Activated T-helper 17 cell treated with anti-CD3 and anti-CD28 coated beads, Interleukin-2, amount 50 U/mL, for 72 hours (primary cell): ENCODE data around the gene ITPR2. TPM values are rescaled to one million over a fixed set of nuclear protein-coding genes. Genes with fewer than 3 reads are reported as not detected.
"Not testable (repeated sequence)": the region's sequence is repeated elsewhere in the genome, so short reads cannot be mapped to it uniquely, and the experiment has no call there.

ENCODE experiments used
- ATAC-seq: fragments of 150-1000 bp; cut with Tn5 transposase; replicated peaks from 2 replicates; pipeline ENCODE4 v1.10.0; 2021; ENCODE audit warnings: mild to moderate bottlenecking, moderate library complexity
- H3K27ac Mint-ChIP-seq: one replicate; pipeline ENCODE4 v1.8.0; 2022; ENCODE audit warnings: mixed read lengths
- H3K27me3 Mint-ChIP-seq: one replicate; pipeline ENCODE4 v1.8.0; 2022; ENCODE audit warnings: mixed read lengths
- H3K36me3 Mint-ChIP-seq: one replicate; pipeline ENCODE4 v1.8.0; 2022; ENCODE audit warnings: low read depth, mild to moderate bottlenecking, mixed read lengths
- H3K4me1 Mint-ChIP-seq: one replicate; pipeline ENCODE4 v1.8.0; 2022; ENCODE audit warnings: mixed read lengths
- H3K4me3 Mint-ChIP-seq: one replicate; pipeline ENCODE4 v1.8.0; 2022; ENCODE audit warnings: mild to moderate bottlenecking, mixed read lengths
- H3K9me3 Mint-ChIP-seq: one replicate; pipeline ENCODE4 v1.8.0; 2022; ENCODE audit warnings: mixed read lengths
- total RNA-seq, 2 donors: library from RNA; stranded (reverse); gene quantifications; one replicate each; pipeline ENCODE4 v1.2.3, GENCODE V29; 2022

ITPR2 gene
- total RNA-seq, 2 donors from 2014 or later, result 37.1 to 48.2 TPM

GRCh38 chr12:26798640-26799039 lies 34.4 kb downstream of the ITPR2 start:
- Mint-ChIP-seq H3K4me3 (no peak overlapping the region), H3K9me3 (no peaks in the 10 kb centered on the region), H3K4me1 (no peaks in the 10 kb centered on the region), H3K36me3 (no peaks in the 10 kb centered on the region), H3K27me3 (no peaks in the 10 kb centered on the region), H3K27ac (no peak overlapping the region)
- no peak for ATAC-seq

DNA sequence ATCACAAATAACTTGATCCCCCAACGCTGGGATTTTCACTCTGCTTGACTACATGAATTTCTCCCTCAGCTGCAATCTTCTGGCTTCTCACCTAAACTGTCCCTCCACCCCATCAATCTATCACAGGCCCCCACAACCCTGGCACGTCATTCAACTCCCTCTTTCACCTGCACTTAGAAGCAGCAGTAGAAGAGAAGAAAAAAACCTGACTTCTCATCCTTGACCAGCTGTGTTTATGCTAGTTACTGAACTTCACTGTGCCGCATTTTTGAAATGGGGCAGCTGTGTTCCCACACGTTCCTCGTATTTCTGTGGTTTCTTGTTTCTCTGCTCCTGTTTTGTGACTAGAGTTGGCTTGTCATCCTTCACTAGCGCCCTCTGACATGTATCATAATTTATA lies 35.0 kb downstream of the ITPR2 start:
- H3K9me3 Mint-ChIP-seq, result no peaks in the 10 kb centered on the region
- H3K4me1 Mint-ChIP-seq, result no peaks in the 10 kb centered on the region
- no peak overlapping the region for H3K4me3 Mint-ChIP-seq
- H3K27me3 Mint-ChIP-seq, result no peaks in the 10 kb centered on the region
- no peaks in the 10 kb centered on the region for H3K36me3 Mint-ChIP-seq
- H3K27ac Mint-ChIP-seq, result no peak overlapping the region
- no peak for ATAC-seq

DNA sequence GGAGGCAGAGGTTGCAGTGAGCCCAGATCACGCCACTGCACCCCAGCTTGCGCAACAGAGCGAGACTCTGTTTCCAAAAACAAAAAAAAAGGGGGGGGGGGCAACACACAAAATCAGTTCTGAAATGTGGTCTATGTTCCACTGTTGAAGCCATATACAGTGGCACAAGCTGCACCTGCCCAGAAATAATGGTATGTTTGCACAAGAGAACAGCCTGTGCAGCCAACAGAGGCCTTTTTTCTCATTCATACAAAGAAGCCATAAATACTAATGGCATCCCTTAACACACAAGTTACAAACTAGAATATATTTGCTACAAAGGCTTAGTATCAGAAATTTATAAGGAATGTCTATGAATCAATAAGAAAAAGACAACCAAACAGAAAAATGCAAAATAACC lies 37.1 kb downstream of the ITPR2 start:
- Mint-ChIP-seq H3K27me3 (no peaks in the 10 kb centered on the region), H3K36me3 (no peaks in the 10 kb centered on the region), H3K27ac (no peak overlapping the region), H3K4me3 (no peak overlapping the region), H3K9me3 (no peaks in the 10 kb centered on the region), H3K4me1 (peaks cover 6% of the 10 kb centered on the region)
- no peak for ATAC-seq

- Mint-ChIP-seq H3K27me3 (no peaks in the 10 kb centered on the region), H3K27ac (no peak overlapping the region)
- ATAC-seq, result no peak
Measured at GRCh38 chr12:26791301-26791791, 41.6 kb downstream of the ITPR2 start.

DNA sequence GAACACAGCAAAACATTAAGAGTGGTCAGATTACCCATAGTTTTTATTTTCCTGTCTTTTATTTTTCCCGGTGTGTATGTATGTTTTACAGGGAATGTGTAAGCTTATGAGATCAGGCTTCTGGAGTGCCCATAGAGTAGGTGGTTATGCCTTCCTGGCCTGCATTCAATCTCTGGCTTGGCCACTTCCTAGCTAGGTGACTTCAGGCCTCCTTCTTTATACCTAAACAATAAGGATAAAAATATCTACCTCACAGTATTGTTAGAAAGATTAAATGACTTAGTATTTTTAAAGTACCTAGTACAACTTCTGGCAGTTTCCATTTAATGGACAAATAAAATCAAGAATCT lies 42.4 kb downstream of the ITPR2 start:
- Mint-ChIP-seq H3K9me3 (no peaks in the 10 kb centered on the region), H3K27ac (no peak overlapping the region), H3K27me3 (no peaks in the 10 kb centered on the region), H3K36me3 (peaks cover 27% of the 10 kb centered on the region), H3K4me1 (peaks cover 27% of the 10 kb centered on the region), H3K4me3 (no peak overlapping the region)
- ATAC-seq, result no peak

More at GRCh38 chr12:26791301-26791791, 41.6 kb downstream of the ITPR2 start:
- Mint-ChIP-seq H3K4me3 (peak overlapping the region; percentile 16), H3K36me3 (peaks cover 27% of the 10 kb centered on the region), H3K4me1 (peaks cover 27% of the 10 kb centered on the region), H3K9me3 (no peaks in the 10 kb centered on the region)

DNA sequence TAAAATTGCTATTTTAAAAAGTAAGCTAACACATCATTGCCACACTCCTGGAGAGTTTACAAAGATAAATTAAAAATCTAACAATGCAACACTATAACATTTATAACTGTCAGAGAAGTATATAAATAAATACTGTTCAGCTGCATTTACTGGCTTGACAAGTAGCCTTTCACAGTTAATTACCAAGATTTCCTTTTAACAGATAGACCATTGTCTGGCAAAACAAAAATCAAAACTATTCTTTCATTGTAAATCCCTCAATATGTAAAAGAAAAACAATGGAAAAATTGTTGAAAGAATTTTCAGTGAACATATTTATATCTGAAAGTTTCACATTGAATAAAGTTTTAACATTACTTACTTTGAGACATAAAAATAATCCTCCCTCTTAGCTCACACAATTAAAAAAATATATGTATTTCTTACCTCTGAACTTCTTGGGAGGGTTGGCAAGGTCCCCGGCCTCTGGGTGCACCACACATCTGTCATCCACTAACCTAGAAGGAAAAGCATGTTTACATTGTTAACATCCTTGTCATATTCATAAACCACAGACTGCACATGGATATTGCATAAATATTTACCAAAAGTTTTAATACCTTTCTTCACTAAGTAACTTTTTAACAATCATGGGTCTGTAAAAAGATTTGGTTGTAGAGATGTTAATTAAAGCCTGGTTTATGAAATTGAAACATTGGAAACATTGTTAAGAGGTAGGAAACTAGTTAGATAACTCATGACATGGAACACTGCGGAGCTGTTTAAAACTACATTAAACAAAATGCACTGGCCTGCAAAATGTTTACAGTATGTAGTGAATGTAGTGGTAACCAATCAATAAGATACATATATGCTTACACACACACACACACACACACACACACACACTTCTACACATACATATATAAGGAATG lies 43.0 kb downstream of the ITPR2 start:
- ATAC-seq, result no peak
- Mint-ChIP-seq H3K27me3 (no peaks in the 10 kb centered on the region), H3K4me3 (no peak overlapping the region), H3K27ac (no peak overlapping the region), H3K4me1 (peaks cover 27% of the 10 kb centered on the region), H3K9me3 (no peaks in the 10 kb centered on the region), H3K36me3 (peaks cover 27% of the 10 kb centered on the region)

DNA sequence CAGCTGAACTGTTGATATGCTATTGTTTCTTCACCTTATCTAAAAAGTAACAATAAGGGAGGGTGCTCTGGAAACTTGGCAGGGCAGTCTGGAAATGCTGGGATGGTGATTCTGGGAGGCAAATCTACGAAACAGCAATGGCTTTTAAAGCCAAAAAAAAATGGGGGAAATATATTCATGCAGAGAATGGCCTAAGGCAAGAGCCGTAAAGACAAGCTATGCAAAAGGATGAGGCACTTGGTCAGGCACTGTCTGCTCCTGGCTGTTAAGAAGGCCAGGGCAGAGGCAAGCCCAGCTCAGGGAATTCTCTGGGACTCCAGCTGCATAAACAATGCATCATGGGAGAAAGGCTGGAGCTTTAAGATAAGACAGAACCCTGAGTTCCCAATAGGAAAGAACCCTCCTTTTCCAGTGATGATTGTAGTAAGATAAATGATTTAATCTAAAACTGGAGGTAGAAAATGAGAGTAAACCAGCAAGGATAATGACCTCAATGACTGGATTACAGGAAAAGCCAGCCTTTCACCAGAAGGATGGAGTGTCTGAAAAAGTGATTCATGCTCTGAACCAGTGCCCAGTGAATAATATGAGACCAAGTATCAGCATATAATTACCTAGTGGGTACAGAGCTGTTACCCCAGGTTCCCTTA lies 46.0 kb downstream of the ITPR2 start:
- H3K4me3 Mint-ChIP-seq, result peak overlapping the region; percentile 45
- H3K36me3 Mint-ChIP-seq, result peaks cover 46% of the 10 kb centered on the region
- ATAC-seq, result peak; percentile 47
- no peaks in the 10 kb centered on the region for H3K9me3 Mint-ChIP-seq
- peaks cover 32% of the 10 kb centered on the region for H3K4me1 Mint-ChIP-seq
- H3K27me3 Mint-ChIP-seq, result no peaks in the 10 kb centered on the region
- peak overlapping the region; percentile 25 for H3K27ac Mint-ChIP-seq

DNA sequence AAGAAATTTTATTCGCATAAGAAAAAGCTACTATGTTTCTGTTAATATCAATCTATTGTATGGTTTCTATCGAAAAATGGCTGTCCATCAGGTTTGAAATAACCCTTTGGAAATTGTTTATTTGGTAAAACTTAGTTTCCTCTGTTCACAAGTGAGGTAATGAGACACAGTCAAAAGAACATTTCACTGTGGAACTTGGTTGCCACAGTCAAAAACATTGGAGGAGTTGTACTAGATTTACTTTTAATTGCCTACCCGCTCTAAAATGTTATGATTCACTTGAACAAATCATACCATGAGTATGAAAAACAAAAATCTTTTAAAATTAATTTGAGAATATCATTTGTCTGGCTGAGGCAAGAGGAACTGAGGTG lies 46.5 kb downstream of the ITPR2 start:
- Mint-ChIP-seq H3K36me3 (peaks cover 47% of the 10 kb centered on the region), H3K27ac (peak overlapping the region; percentile 25), H3K27me3 (no peaks in the 10 kb centered on the region), H3K9me3 (no peaks in the 10 kb centered on the region), H3K4me3 (no peak overlapping the region), H3K4me1 (peaks cover 32% of the 10 kb centered on the region)
- no peak for ATAC-seq

DNA sequence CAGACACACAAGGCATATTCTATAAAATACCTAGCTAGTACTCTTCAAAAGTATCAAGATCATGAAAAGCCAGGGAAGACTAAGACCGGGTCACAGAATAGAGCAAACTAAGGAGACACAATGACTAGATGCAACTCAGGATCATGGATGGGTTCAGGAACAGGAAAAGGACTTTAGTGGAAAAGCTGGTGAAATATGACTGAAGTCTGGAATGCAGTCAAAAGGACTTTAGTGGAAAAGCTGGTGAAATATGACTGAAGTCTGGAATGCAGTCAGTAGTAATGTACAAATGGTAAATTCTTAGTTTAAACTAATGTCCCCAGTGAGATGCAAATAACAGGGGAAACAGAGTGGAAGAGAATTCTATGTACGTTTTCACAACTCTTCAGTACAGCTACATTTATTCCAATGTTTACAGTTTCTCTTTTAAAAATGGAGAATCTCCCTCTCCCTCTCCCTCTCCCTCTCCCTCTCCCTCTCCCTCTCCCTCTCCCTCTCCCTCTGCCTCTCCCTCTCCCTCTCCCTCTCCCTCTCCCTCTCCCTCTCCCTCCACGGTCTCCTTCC lies 49.1 kb downstream of the ITPR2 start:
- H3K36me3 Mint-ChIP-seq, result peaks cover 61% of the 10 kb centered on the region

DNA sequence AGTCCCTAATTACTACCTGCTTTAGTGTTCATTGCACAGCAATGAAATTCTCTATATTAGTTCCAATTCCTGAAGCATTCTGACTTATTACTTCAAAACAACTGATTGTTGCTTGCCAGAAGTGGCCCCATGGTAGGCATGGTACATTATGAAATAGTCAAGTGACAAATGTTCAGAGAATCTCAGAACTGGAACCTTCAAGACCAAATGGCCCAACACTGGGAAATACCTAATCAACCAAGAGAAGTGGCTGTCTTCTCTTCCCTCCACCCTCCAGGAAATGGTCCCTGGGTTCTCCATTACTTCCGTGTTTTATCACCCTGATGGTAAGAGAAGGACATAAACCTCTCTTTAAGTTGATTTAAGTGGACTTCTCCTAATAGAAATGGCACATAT lies 49.9 kb downstream of the ITPR2 start:
- peaks cover 17% of the 10 kb centered on the region for H3K4me1 Mint-ChIP-seq
- no peak for ATAC-seq
- no peak overlapping the region for H3K4me3 Mint-ChIP-seq
- H3K27ac Mint-ChIP-seq, result peak overlapping the region; percentile 26
- peaks cover 53% of the 10 kb centered on the region for H3K36me3 Mint-ChIP-seq
- no peaks in the 10 kb centered on the region for H3K27me3 Mint-ChIP-seq
- peaks cover 11% of the 10 kb centered on the region for H3K9me3 Mint-ChIP-seq

More for the DNA sequence above, 49.1 kb downstream of the ITPR2 start:
- not testable (repeated sequence) for H3K27me3 Mint-ChIP-seq, ATAC-seq, H3K4me3 Mint-ChIP-seq, H3K9me3 Mint-ChIP-seq
- Mint-ChIP-seq H3K4me1 (peaks cover 24% of the 10 kb centered on the region), H3K27ac (peak overlapping the region; percentile 26)

GRCh38 chr12:26782372-26783130 lies 50.4 kb downstream of the ITPR2 start:
- H3K9me3 Mint-ChIP-seq, result peaks cover 11% of the 10 kb centered on the region

DNA sequence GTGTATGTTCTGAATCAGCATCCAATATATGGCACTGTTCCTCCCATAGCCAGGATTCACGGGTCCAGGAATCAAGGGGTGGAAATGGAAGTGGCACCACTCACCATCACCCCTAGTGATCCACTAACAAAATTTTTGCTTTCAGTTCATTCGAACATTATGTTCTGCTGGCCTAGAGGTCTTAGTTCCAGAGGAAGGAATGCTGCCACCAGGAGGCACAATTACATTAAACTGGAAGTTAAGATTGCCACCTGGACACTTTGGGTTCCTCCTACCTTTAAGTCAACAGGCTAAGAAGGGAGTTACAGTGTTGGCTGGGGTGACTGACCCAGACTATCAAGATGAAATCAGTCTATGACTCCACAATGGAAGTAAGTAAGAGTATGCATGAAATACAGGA lies 52.3 kb downstream of the ITPR2 start:
- H3K4me1 Mint-ChIP-seq, H3K4me3 Mint-ChIP-seq, H3K27ac Mint-ChIP-seq, ATAC-seq, H3K27me3 Mint-ChIP-seq: not testable (repeated sequence)
- Mint-ChIP-seq H3K36me3 (peaks cover 53% of the 10 kb centered on the region), H3K9me3 (peaks cover 15% of the 10 kb centered on the region)

More at GRCh38 chr12:26782372-26783130, 50.4 kb downstream of the ITPR2 start:
- Mint-ChIP-seq H3K27me3 (no peaks in the 10 kb centered on the region), H3K4me1 (peaks cover 15% of the 10 kb centered on the region), H3K27ac (no peak overlapping the region), H3K4me3 (no peak overlapping the region), H3K36me3 (peaks cover 47% of the 10 kb centered on the region)
- no peak for ATAC-seq

GRCh38 chr12:26778173-26778775 lies 54.7 kb downstream of the ITPR2 start:
- H3K27me3 Mint-ChIP-seq, H3K4me3 Mint-ChIP-seq, H3K27ac Mint-ChIP-seq, H3K4me1 Mint-ChIP-seq, ATAC-seq: not testable (repeated sequence)
- peaks cover 15% of the 10 kb centered on the region for H3K9me3 Mint-ChIP-seq
- H3K36me3 Mint-ChIP-seq, result peaks cover 46% of the 10 kb centered on the region

DNA sequence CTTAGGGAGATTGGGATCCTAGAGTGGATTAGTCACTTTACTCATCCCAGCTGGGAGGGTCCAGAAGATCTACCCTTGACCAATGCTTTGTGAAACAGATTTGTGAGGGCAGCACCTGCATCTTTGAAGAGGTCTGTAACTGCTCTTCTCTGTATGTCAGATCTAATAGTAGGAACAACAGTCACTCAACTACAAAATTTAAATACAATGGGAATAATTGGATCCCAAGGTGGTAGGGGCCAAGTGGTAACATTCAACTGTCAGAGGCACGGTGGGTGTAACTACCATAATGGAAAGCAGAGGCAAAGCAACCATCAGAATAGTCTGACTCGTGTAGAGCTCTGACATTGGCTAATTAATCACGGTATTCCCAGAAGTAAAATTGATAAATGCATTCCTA lies 55.8 kb downstream of the ITPR2 start:
- Mint-ChIP-seq H3K4me1 (no peaks in the 10 kb centered on the region), H3K9me3 (peaks cover 15% of the 10 kb centered on the region), H3K27me3 (no peaks in the 10 kb centered on the region), H3K36me3 (peaks cover 35% of the 10 kb centered on the region), H3K4me3 (no peak overlapping the region), H3K27ac (no peak overlapping the region)
- ATAC-seq, result no peak
